ENCODE data around the gene INAFM2.

DNA sequence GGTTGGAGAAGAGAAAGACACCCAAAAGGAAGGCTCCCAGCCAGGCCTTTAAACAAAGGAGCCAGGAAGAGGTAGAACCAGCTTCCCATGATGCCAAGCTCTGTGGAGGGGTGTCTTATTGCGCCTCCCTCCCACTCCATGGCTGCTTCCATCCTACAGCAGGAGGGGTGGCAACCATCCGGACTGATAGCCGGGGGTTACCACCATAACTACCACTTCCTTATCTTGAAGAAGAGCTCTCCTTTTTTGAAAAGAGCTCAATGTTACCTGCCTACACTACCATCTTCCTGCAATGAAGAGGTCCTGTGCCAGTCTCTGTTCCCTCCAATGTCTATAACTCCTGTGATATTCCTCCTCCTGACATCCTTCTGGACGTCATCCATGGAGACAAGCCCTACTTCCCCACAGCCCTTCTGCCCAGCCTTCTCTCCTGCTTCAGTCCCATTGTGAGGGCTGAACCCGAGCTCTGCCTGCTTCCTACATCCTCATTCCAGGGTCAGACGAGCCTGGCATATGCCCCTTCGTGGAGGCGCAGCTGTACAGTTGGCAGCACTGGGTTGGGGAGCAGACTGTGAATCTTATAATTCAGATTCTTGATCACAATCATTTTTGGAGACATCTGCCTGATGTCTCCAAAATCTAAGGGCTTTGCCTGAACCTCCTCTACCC, 8.8 kb downstream of the INAFM2 start:
- no peak for TF ChIP-seq ZEB2 (tag by site-specific recombination; IDR thresholded peaks at IDR 0.05)
- TF ChIP-seq, protein P1, sequence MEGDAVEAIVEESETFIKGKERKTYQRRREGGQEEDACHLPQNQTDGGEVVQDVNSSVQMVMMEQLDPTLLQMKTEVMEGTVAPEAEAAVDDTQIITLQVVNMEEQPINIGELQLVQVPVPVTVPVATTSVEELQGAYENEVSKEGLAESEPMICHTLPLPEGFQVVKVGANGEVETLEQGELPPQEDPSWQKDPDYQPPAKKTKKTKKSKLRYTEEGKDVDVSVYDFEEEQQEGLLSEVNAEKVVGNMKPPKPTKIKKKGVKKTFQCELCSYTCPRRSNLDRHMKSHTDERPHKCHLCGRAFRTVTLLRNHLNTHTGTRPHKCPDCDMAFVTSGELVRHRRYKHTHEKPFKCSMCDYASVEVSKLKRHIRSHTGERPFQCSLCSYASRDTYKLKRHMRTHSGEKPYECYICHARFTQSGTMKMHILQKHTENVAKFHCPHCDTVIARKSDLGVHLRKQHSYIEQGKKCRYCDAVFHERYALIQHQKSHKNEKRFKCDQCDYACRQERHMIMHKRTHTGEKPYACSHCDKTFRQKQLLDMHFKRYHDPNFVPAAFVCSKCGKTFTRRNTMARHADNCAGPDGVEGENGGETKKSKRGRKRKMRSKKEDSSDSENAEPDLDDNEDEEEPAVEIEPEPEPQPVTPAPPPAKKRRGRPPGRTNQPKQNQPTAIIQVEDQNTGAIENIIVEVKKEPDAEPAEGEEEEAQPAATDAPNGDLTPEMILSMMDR (tag by site-specific recombination; IDR thresholded peaks at IDR 0.05), result no peak
- no peak for TF ChIP-seq ZSCAN23 (tag by site-specific recombination; IDR thresholded peaks at IDR 0.05)
- TF ChIP-seq, protein P2, sequence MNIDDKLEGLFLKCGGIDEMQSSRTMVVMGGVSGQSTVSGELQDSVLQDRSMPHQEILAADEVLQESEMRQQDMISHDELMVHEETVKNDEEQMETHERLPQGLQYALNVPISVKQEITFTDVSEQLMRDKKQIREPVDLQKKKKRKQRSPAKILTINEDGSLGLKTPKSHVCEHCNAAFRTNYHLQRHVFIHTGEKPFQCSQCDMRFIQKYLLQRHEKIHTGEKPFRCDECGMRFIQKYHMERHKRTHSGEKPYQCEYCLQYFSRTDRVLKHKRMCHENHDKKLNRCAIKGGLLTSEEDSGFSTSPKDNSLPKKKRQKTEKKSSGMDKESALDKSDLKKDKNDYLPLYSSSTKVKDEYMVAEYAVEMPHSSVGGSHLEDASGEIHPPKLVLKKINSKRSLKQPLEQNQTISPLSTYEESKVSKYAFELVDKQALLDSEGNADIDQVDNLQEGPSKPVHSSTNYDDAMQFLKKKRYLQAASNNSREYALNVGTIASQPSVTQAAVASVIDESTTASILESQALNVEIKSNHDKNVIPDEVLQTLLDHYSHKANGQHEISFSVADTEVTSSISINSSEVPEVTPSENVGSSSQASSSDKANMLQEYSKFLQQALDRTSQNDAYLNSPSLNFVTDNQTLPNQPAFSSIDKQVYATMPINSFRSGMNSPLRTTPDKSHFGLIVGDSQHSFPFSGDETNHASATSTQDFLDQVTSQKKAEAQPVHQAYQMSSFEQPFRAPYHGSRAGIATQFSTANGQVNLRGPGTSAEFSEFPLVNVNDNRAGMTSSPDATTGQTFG (tag by site-specific recombination; IDR thresholded peaks at IDR 0.05; ENCODE audit: borderline replicate concordance), result no peak
- TF ChIP-seq KLF16 (tag by site-specific recombination; IDR thresholded peaks at IDR 0.05), result no peak
- no peak for TF ChIP-seq YY1 (tag by site-specific recombination; IDR thresholded peaks at IDR 0.05)
